OCI-LY1 (cell line): ENCODE data around the gene BIN1.

ENCODE experiments used
- H2AFZ ChIP-seq: fragments of 200-600 bp; sonication (generic), shearing (Covaris generic); 2 replicates; pipeline ENCODE4 v1.6.0; 2014; ENCODE audit warnings: antibody characterized with exemption, mild to moderate bottlenecking, low read length
- H3F3A ChIP-seq: fragments of 200-600 bp; sonication (generic), shearing (Covaris generic); 2 replicates; pipeline ENCODE4 v1.6.0; 2014; ENCODE audit warnings: mild to moderate bottlenecking, antibody characterized with exemption, low read length, moderate library complexity; ENCODE audit not compliant: insufficient read depth
- H3K27ac ChIP-seq: fragments of 200-600 bp; sonication (generic); 2 replicates; pipeline ENCODE4 v1.5.1; 2014; ENCODE audit warnings: low read length, mixed run types, mild to moderate bottlenecking, low read depth; ENCODE audit not compliant: poor library complexity, severe bottlenecking
- H3K27me3 ChIP-seq: fragments of 200-600 bp; sonication (generic); 2 replicates; pipeline ENCODE4 v1.6.0; 2014; ENCODE audit warnings: antibody characterized with exemption, mild to moderate bottlenecking, low read length, moderate library complexity; ENCODE audit not compliant: insufficient read depth
- H3K36me3 ChIP-seq: fragments of 200-600 bp; sonication (generic); 2 replicates; pipeline ENCODE4 v1.6.1; 2014; ENCODE audit warnings: mild to moderate bottlenecking, antibody characterized with exemption, low read length, moderate library complexity, mixed read lengths; ENCODE audit not compliant: insufficient read depth
- H3K4me1 ChIP-seq: fragments of 200-600 bp; sonication (generic); 2 replicates; pipeline ENCODE4 v1.5.1; 2014; ENCODE audit warnings: mild to moderate bottlenecking, low read length, moderate library complexity; ENCODE audit not compliant: insufficient read depth, severe bottlenecking
- H3K4me2 ChIP-seq: fragments of 200-600 bp; sonication (generic), shearing (Covaris generic); 2 replicates; pipeline ENCODE4 v1.6.1; 2014; ENCODE audit warnings: low read length
- H3K4me3 ChIP-seq: fragments of 200-600 bp; sonication (generic); 2 replicates; pipeline ENCODE4 v1.5.1; 2014; ENCODE audit warnings: low read length, low read depth, mild to moderate bottlenecking, mixed read lengths; ENCODE audit not compliant: poor library complexity, severe bottlenecking
- H3K79me2 ChIP-seq: fragments of 200-600 bp; shearing (Covaris generic); 2 replicates; pipeline ENCODE4 v1.6.1; 2016; ENCODE audit warnings: mixed run types, low read length, mixed read lengths; ENCODE audit not compliant: insufficient read depth
- H3K9ac ChIP-seq: fragments of 200-600 bp; sonication (generic), shearing (Covaris generic); 2 replicates; pipeline ENCODE4 v1.6.1; 2014; ENCODE audit warnings: mild to moderate bottlenecking, low read length, mixed read lengths
- H3K9me2 ChIP-seq: fragments of 200-600 bp; sonication (generic), shearing (Covaris generic); 2 replicates; pipeline ENCODE4 v1.6.1; 2014; ENCODE audit warnings: low read depth, mild to moderate bottlenecking, low read length, mixed read lengths
- H3K9me3 ChIP-seq: fragments of 200-600 bp; shearing (Covaris generic); 2 replicates; pipeline ENCODE4 v1.6.1; 2014; ENCODE audit warnings: low read length, mixed read lengths
- H4K20me1 ChIP-seq: fragments of 200-600 bp; sonication (generic), shearing (Covaris generic); 2 replicates; pipeline ENCODE4 v1.6.0; 2016; ENCODE audit warnings: mild to moderate bottlenecking, low read length; ENCODE audit not compliant: insufficient read depth
- CTCF ChIP-seq: fragments of 200-600 bp; sonication (generic), shearing (Covaris generic); IDR thresholded peaks from 2 replicates; pipeline ENCODE4 v1.5.1; 2017; ENCODE audit warnings: mild to moderate bottlenecking, antibody characterized with exemption, low read length, moderate library complexity, mixed read lengths
- EZH2 ChIP-seq: fragments of 200-600 bp; sonication (generic), shearing (Covaris generic); IDR thresholded peaks from 2 replicates; pipeline ENCODE4 v1.8.0; 2017; ENCODE audit warnings: borderline replicate concordance, mixed run types, mild to moderate bottlenecking, antibody characterized with exemption, low read length, moderate library complexity, mixed read lengths

Gene BIN1

GRCh38 chr2:127134235-127134634 is 27.3 kb upstream of the BIN1 start:
- Histone ChIP-seq H3K79me2 (no peaks in the 10 kb centered on the region), H3K36me3 (no peaks in the 10 kb centered on the region), H3K9ac (no peak overlapping the region), H3K9me2 (no peaks in the 10 kb centered on the region), H3K4me1 (no peaks in the 10 kb centered on the region), H3K9me3 (peaks cover 6% of the 10 kb centered on the region; the same call in 1 of the 2 replicates), H3F3A (no peaks in the 10 kb centered on the region), H3K27ac (no peak overlapping the region), H2AFZ (no peak overlapping the region), H3K4me2 (no peak overlapping the region), H3K4me3 (no peak overlapping the region), H4K20me1 (no peaks in the 10 kb centered on the region), H3K27me3 (no peaks in the 10 kb centered on the region; the same call in 1 of the 2 replicates)
- TF ChIP-seq EZH2 (no peak), CTCF (no peak)

- H3K36me3 ChIP-seq = no peaks in the 10 kb centered on the region
- no peaks in the 10 kb centered on the region for H3K9me2 ChIP-seq
- no peak overlapping the region for H2AFZ ChIP-seq
- TF ChIP-seq EZH2 = no peak
- no peak for TF ChIP-seq CTCF
- H3F3A ChIP-seq = no peaks in the 10 kb centered on the region
- H4K20me1 ChIP-seq = no peaks in the 10 kb centered on the region
- H3K27ac ChIP-seq = no peak overlapping the region
- H3K9me3 ChIP-seq = peaks cover 1% of the 10 kb centered on the region; the same call in 1 of the 2 replicates
- no peak overlapping the region for H3K4me3 ChIP-seq
- no peaks in the 10 kb centered on the region for H3K4me1 ChIP-seq
- no peak overlapping the region for H3K4me2 ChIP-seq
- H3K9ac ChIP-seq = no peak overlapping the region
- no peaks in the 10 kb centered on the region for H3K27me3 ChIP-seq
- H3K79me2 ChIP-seq = no peaks in the 10 kb centered on the region
These were observed 26.8 kb upstream of the BIN1 start for GRCh38 chr2:127133793-127134192.

GRCh38 chr2:127130421-127130820 is 23.5 kb upstream of the BIN1 start:
- H3K4me2 ChIP-seq = no peak overlapping the region
- no peaks in the 10 kb centered on the region for H3K36me3 ChIP-seq
- no peaks in the 10 kb centered on the region for H3F3A ChIP-seq
- no peak overlapping the region for H2AFZ ChIP-seq
- H3K4me3 ChIP-seq = no peak overlapping the region
- no peaks in the 10 kb centered on the region for H3K79me2 ChIP-seq
- no peak overlapping the region for H3K9ac ChIP-seq
- no peaks in the 10 kb centered on the region for H3K9me2 ChIP-seq
- no peaks in the 10 kb centered on the region for H4K20me1 ChIP-seq
- TF ChIP-seq CTCF (no peak), EZH2 (no peak)
- no peaks in the 10 kb centered on the region for H3K27me3 ChIP-seq
- no peak overlapping the region for H3K27ac ChIP-seq
- no peaks in the 10 kb centered on the region for H3K9me3 ChIP-seq
- H3K4me1 ChIP-seq = no peaks in the 10 kb centered on the region
